Measurements from ENCODE around the gene PDGFRB. TPM values are rescaled to one million over a fixed set of nuclear protein-coding genes. Genes with fewer than 3 reads are reported as not detected.

Gene PDGFRB
- polyA plus RNA-seq, 3 donors: 0.04 to 0.99 (median 0.20) TPM

DNA sequence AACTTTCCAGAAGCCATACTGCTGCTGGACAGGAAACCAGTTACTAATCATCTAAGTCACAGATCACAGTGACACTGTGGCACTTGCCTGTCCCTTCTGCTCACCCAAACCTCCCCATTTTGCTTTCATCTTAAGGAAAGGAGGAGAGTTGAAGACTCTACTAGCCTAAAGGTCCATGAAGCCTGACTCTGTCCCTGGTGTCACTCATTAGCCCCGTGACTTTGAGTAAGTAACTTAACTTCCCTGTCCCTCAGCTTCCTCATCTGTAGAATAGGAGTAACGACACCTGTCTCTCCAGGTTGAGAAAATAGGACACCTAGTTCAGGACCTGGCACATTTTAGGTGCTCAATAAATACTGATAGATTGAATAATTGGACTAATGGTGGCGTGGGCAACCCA lies 33.7 kb upstream of the PDGFRB start:
- Mint-ChIP-seq H3K27ac (peak overlapping the region in 2 of 7 donors; percentile 60 to 61), H3K4me3 (peak overlapping the region in 1 of 2 donors; percentile 70)

GRCh38 chr5:150188146-150188842 lies 32.6 kb upstream of the PDGFRB start:
- H2AFZ ChIP-seq (ENCODE audit: insufficient read depth, low read depth, low read length, poor library complexity, severe bottlenecking): no peak overlapping the region
- no peak overlapping the region for H3K4me3 ChIP-seq (replicated peaks in 1 of 3; ENCODE audit: low read depth in 2 of 3, low read length in 3 of 3)
- Mint-ChIP-seq H3K9me3 (peaks cover 0 to 3% (median 0%) of the 10 kb centered on the region in 7 donors), H3K4me1 (peaks cover 34% of the 10 kb centered on the region), H3K27ac (no peak overlapping the region), H3K27me3 (ENCODE audit: low read depth in 3 of 3) (peaks cover 34 to 51% (median 50%) of the 10 kb centered on the region in 3 donors), H3K36me3 (no peaks in the 10 kb centered on the region), H3K4me3 (peak overlapping the region in 1 of 2 donors; percentile 35)
- peaks cover 25% of the 10 kb centered on the region in 2 donors for H3K4me1 ChIP-seq (ENCODE audit: control insufficient read depth in 1 of 2, insufficient read depth in 2 of 2, low read length in 2 of 2)
- 88% methylated on average over 1 of the region's 3 CpGs for WGBS (ENCODE audit: insufficient coverage)
- no peaks in the 10 kb centered on the region for H3K79me2 ChIP-seq (ENCODE audit: insufficient read depth, low read length)
- no peaks in the 10 kb centered on the region for H3K9me3 ChIP-seq (replicated peaks in 1 of 2; ENCODE audit: control insufficient read depth in 1 of 2, insufficient read depth in 1 of 2, low read length in 2 of 2)
- H4K20me1 ChIP-seq (ENCODE audit: insufficient read depth, low read length): no peaks in the 10 kb centered on the region
- TF ChIP-seq, protein P1, sequence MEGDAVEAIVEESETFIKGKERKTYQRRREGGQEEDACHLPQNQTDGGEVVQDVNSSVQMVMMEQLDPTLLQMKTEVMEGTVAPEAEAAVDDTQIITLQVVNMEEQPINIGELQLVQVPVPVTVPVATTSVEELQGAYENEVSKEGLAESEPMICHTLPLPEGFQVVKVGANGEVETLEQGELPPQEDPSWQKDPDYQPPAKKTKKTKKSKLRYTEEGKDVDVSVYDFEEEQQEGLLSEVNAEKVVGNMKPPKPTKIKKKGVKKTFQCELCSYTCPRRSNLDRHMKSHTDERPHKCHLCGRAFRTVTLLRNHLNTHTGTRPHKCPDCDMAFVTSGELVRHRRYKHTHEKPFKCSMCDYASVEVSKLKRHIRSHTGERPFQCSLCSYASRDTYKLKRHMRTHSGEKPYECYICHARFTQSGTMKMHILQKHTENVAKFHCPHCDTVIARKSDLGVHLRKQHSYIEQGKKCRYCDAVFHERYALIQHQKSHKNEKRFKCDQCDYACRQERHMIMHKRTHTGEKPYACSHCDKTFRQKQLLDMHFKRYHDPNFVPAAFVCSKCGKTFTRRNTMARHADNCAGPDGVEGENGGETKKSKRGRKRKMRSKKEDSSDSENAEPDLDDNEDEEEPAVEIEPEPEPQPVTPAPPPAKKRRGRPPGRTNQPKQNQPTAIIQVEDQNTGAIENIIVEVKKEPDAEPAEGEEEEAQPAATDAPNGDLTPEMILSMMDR (IDR thresholded peaks at IDR 0.05): no peak
- intact Hi-C loops (cut with micrococcal nuclease): no loop called here
- H3K9ac ChIP-seq (ENCODE audit: insufficient read depth, low read length, poor library complexity, severe bottlenecking): no peak overlapping the region
- DNase-seq: no peak
- H3K4me2 ChIP-seq (replicated peaks; ENCODE audit: extremely low read depth, low read length, poor library complexity, severe bottlenecking): no peak overlapping the region
- H3K36me3 ChIP-seq (replicated peaks in 1 of 2; ENCODE audit: control insufficient read depth in 1 of 2, insufficient read depth in 2 of 2, low read length in 2 of 2): no peaks in the 10 kb centered on the region
- no peak overlapping the region for H3K27ac ChIP-seq (ENCODE audit: low read depth in 1 of 2, low read length in 2 of 2)
- H3K27me3 ChIP-seq (ENCODE audit: control insufficient read depth in 2 of 2, insufficient read depth in 2 of 2, low read length in 2 of 2): peaks cover 24 to 45% of the 10 kb centered on the region in 2 donors

More for the DNA sequence above, 33.7 kb upstream of the PDGFRB start:
- no peak overlapping the region for H3K4me3 ChIP-seq (replicated peaks in 1 of 3; ENCODE audit: low read depth in 2 of 3, low read length in 3 of 3)
- no peak overlapping the region for H3K27ac ChIP-seq (ENCODE audit: low read depth in 1 of 2, low read length in 2 of 2)
- H2AFZ ChIP-seq (ENCODE audit: insufficient read depth, low read depth, low read length, poor library complexity, severe bottlenecking): no peak overlapping the region
- intact Hi-C loops (cut with micrococcal nuclease): no loop called here
- no peaks in the 10 kb centered on the region for H4K20me1 ChIP-seq (ENCODE audit: insufficient read depth, low read length)
- H3K36me3 ChIP-seq (replicated peaks in 1 of 2; ENCODE audit: control insufficient read depth in 1 of 2, insufficient read depth in 2 of 2, low read length in 2 of 2): no peaks in the 10 kb centered on the region
- DNase-seq: peak; percentile 3 to 59 (median 4)
- H3K4me2 ChIP-seq (replicated peaks; ENCODE audit: extremely low read depth, low read length, poor library complexity, severe bottlenecking): no peak overlapping the region
- H3K4me1 ChIP-seq (ENCODE audit: control insufficient read depth in 1 of 2, insufficient read depth in 2 of 2, low read length in 2 of 2): peaks cover 25% of the 10 kb centered on the region in 2 donors
- H3K36me3 Mint-ChIP-seq: no peaks in the 10 kb centered on the region
- H3K4me1 Mint-ChIP-seq: peaks cover 34% of the 10 kb centered on the region
- no peak overlapping the region for H3K9ac ChIP-seq (ENCODE audit: insufficient read depth, low read length, poor library complexity, severe bottlenecking)
- H3K27me3 Mint-ChIP-seq (ENCODE audit: low read depth in 3 of 3): peaks cover 34 to 53% (median 50%) of the 10 kb centered on the region in 3 donors
- H3K27me3 ChIP-seq (ENCODE audit: control insufficient read depth in 2 of 2, insufficient read depth in 2 of 2, low read length in 2 of 2): peaks cover 24 to 46% of the 10 kb centered on the region in 2 donors
- TF ChIP-seq, protein P1 (IDR thresholded peaks at IDR 0.05): no peak
- H3K9me3 ChIP-seq (replicated peaks in 1 of 2; ENCODE audit: control insufficient read depth in 1 of 2, insufficient read depth in 1 of 2, low read length in 2 of 2): no peaks in the 10 kb centered on the region
- H3K9me3 Mint-ChIP-seq: peaks cover 0 to 3% (median 0%) of the 10 kb centered on the region in 7 donors
- WGBS (ENCODE audit: insufficient coverage): no CpG with 5 or more reads among the region's 3 CpGs
- H3K79me2 ChIP-seq (ENCODE audit: insufficient read depth, low read length): no peaks in the 10 kb centered on the region
